ENCODE results near the gene TNFAIP8L3. TPM values are rescaled to one million over a fixed set of nuclear protein-coding genes. Genes with fewer than 3 reads are reported as not detected.
"Not testable (repeated sequence)": the region's sequence is repeated elsewhere in the genome, so short reads cannot be mapped to it uniquely, and the experiment has no call there.

TNFAIP8L3 gene
- polyA plus RNA-seq (ENCODE audit: insufficient read length) = 2.2 TPM
- long read RNA-seq, donor 1 = 0 reads
- long read RNA-seq, donor 2, partial matches to known transcripts = 0 of 1 reads
- long read RNA-seq, donor 2, other reads (novel, unspliced or antisense) = 0 of 1 reads
- long read RNA-seq, donor 3, partial matches to known transcripts = 0 of 1 reads
- long read RNA-seq, donor 3, other reads (novel, unspliced or antisense) = 0 of 1 reads
- long read RNA-seq, donor 4 = 0 reads
- long read RNA-seq, donor 5, partial matches to known transcripts = 0 of 2 reads
- long read RNA-seq, donor 5, other reads (novel, unspliced or antisense) = 0 of 2 reads
- long read RNA-seq, donor 6, partial matches to known transcripts = 0 of 1 reads
- long read RNA-seq, donor 6, other reads (novel, unspliced or antisense) = 0 of 1 reads
- long read RNA-seq, donor 7, partial matches to known transcripts = 0 of 1 reads
- long read RNA-seq, donor 7, other reads (novel, unspliced or antisense) = 0 of 1 reads
- long read RNA-seq, donor 8, partial matches to known transcripts = 0 of 1 reads
- long read RNA-seq, donor 8, other reads (novel, unspliced or antisense) = 0 of 1 reads

DNA sequence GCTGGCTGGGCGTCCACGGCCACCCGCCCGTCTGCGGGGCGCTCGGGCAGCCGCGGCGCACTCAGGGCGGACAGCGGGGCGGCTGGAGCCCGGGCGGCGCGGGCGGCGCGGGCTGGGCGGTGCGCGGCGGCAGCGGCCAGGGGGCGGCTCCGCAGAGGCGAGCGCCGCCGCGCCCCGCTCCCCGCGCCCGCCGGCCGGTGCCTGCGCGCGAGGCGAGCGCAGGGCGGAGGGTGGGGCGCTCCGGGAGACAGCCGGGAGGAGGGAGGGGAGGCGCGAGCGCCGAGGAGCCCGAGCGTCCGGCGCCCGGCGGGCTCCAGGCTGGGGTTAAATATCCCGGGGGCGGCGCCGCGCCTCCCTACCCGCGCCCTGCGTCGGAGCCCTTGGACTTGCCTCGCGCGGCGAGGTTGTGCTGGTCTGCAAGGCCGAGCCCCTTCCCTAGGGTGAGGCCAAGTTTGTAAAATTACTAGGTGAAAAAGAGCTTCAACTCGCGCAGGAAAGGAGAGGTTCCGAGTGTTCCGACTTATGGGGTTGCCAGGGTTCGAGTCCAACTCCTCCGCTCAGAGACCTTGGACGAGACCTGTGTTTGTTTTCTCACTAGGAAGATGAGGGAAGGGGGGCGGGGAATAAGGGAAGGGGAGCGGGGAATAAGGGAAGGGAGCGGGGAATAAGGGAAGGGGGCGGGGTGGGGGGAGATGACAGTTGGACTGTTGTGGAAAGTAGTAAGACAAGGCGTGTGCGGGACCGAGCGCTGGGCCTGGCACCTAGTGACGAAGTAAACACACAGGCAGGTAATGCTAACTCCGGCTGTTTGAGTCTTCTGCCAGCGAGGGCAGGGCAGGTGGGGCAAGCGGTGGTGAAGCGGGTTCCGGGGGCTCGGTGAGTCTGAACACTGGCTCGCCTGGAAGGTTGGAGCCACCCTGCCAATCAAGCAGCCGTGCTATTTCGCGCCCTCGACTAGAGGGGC is at the start of gene TNFAIP8L3:
TNFAIP8L3 (minus strand) TSS at position 301 of the 964 bp plus-strand sequence. CDS start 311 bp downstream, outside the sequence.
- peak; percentile 21 for DNase-seq

DNA sequence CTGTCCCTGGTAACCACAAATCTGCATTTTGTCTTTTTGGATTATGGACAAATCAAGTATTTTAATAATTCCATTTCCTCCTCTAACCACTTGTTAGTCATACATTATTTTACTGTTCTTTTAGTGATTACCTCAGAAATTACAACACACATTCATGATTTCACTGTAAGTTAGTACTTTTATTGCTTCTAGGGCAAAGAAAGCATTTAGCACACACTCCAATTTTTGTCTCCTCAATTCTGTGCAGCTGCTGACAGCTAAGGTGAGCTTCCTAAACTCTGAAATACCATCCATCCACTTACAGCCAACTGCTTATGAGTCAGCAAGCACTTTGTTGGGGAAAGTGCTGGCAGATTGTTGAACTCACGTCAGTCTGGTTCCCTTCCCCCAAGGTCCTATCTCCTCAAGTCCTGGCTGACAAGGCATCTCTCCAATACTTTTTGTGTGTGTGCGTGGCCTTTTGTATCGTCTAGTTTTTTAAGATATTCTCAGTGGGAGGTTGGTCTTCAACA is 49.4 kb upstream of the TNFAIP8L3 start:
- DNase-seq = no peak

DNA sequence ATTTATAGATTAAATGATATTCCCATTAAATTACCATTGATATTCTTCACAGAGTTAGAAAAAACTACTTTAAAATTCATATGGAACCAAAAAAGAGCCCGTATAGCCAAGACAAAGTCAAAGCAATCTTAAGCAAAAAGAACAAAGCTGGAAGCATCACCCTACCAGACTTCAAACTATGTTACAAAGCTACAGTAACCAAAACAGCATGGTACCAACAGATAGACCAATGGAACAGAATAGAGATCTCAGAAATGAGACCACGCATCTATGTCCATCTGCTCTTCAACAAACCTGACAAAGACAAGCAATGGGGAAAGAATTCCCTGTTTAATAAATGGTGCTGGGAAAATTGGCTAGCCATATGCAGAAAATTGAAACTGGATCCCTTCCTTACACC is 45.6 kb upstream of the TNFAIP8L3 start:
- DNase-seq = not testable (repeated sequence)

DNA sequence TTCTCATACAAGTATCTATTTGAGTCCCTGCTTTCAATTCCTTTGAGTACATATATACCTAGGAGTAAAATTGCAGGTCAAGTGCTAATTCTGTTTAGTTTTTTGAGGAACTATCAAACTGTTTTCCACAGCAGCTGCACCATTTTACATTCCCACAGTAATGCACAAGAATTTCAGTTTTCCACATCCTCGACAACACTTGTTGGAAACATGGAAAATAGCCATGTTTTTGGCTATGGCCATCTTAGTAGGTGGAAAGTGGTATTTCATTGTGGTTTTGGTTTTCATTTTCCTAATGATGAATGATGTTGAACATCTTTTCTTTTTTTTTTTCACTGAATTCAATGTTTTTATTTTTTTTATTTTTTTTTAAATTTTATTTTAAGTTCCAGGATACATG is 44.4 kb upstream of the TNFAIP8L3 start:
- DNase-seq = no peak

DNA sequence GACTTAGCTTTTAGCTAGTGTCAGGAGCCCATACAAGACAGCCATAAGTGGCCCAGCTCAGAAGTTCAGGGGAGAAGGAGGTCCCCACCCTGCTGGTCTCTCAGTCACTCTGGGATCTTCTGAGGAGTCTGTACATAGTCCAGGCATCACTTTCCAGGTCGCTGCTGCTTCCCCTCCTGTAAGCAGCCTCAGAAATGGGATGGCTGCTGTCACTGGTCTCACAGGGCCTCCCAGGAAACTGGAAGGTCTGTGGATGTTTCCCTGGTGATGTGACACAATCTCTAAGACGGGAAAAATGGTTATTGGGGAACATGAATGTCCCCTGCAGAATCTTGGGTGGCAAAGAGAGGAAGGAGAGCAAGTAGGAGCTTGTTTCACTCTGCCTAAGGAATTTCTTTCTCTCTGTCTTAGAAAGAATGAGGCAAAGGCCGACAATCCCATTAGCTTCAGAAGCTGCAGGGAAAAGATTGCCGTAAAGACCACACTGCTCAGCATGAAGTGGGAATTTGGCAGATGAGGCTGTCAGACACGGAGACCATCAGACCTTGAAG is 43.2 kb upstream of the TNFAIP8L3 start:
- no peak for DNase-seq

DNA sequence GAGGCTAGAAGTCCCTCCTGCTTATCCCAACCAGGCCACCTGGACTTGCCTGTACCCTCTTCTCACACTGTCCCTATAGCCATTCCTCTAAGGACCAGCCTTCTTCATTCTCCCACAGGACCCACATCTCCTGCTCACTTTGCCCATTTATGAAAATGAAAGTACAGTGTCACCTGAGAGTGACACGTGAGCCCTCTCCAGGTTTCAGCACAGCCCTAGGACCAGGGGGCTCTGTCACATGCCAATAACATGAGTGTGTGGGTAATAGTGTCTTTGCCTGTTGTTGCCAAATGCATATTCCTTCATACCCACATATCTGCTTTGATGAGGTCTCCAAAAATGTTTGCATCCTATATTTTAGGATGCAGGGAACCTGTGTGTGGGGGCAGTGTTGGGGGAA is 42.3 kb upstream of the TNFAIP8L3 start:
- DNase-seq = no peak

DNA sequence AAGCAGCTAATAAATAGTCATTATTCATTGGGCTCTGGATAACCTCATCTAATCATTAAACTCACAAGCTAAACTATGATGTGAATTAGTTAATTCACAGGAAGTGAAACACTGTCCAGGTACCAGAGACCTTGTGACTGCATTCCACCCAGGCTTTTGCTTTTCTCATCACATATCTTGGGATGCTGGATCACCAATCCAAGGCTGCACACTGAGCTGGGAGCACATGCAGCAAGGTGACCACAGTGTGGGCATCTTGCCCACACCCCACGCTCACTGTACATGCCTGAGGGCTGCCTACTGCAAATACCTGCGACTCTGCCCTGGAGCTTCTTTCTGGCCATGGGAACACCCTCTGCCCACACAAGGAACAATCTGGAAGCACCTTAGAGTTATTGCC is 40.6 kb upstream of the TNFAIP8L3 start:
- no peak for DNase-seq

DNA sequence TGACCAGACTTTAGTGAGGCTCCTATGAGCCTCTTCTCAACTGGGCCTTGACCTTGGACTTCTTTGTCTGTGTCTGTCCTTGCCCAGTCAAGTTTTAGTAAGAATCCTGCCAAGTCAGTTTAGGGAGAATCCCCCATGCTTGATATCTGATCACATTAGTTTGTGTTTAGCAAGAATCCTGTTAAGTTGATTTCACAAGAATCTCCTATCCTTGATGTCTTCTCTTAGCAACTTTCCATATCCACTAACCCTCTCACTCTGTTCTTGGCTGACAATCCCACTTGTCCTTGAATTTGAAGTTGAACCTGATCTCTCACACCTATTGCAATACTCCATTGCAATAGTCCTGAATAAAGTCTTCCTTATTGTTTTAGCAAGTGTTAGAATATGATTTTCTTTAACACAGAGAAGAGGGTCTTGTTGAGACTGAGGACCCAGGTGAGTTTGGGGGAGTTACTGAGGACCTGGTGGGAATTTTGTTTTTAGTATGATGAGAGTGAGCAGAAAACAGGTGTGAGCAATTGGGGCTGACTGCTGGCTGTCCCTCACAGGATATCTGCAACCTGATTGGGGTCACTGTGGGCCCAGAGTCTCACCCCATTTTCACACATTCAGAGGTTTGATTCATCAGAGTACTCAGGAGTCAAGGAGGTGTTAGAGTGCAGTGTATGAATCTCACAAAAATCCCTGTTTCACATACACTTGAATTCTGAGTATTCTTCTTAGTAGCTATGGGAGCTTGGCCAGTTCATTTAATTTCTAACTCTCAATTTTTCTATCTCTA is 39.9 kb upstream of the TNFAIP8L3 start:
- DNase-seq = no peak

DNA sequence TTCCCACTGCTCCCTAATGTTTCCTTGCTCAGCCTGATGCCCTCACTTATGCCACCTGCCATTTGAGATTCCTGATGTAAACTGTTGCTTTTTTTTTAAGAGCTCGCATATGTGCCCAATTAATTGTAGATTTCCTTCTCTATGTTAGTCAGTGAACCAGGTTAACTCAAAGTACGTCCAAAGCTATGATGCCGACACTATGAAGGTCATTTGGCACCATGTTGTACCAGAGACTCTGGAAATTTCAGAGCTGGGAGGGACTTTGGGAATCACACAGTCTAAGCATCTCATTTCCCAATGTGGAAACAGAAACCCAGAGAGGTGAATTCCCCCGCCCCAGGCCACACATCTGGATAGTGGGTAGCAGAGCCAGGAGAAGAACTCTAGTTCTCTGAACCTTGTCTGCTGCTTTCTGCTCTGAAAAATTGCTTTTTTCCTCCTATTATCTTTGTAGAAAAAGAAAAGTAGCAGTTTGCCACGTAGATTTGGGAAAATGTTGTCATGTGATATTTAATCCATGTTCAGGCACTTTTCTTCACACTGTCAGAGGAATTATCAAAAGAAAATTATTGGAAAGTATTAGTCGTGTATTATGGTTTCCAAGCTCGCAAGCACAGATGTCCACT is 38.5 kb upstream of the TNFAIP8L3 start:
- no peak for DNase-seq

DNA sequence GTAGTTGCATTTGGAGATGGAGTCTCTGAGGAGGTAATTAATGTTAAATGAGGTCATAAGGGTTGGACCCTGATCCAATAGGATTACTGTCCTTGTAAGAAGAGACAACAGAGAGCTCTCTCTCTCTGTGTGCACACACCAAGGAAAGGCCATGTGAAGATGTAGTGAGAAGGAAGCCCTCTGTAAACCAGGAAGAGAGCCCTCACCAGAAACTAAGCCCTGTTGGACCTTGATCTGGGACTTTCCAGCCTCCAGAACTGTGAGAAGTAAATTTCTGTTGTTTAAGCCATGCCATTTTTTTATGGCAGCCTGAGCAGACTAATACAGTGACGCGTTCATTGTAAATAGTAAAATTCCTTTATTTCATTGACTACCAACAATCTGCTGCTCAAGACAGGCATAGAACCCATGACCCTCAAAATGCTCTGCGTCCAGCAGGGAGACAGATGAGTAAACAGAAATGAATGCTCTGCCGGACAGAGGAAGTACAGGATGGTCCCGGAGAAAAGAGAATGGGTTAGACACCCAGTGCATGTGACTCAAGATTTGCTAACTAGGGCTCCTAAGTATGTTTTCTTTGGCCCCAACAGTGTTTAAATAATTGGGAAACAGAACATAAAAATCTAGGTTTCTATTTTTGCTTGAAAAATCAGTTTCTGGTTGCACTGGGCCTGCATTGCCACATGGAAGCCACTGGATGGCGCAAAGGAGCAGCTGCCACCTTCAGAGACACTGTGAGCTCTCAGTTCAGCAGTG is 37.9 kb upstream of the TNFAIP8L3 start:
- DNase-seq = no peak

DNA sequence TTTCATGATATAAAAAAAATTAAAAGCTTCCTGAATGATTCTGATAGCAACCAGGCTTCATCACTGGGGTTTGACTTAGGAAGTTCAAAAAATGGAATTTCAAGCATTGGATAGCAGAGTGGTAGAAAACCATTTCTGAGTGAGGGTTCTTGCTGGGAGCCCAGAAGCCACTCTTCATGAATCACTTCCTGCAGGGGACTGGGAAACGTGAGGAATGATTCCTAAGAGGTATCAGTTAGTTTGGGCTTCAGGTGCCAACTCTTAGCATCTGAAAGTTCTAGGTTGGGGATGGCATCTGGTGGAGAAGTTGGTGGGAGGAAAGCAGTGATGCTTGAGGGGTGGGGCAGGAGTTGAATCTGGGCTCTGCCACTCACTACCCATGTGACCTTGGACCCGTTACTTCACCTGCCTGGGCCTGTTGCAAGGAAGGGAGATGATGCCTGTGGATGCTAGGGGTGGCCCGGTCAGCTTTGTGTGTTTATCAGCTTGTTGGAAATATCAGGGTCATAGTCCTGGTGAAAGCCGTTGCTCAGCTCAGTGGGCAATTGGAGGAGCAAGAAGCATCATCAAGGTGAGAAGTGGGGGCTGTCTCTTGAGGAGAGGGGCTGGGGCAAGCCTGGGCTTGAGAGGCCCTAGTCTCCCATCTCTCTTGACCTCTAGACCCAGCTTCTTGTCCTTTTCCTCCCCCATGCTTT is 37.0 kb upstream of the TNFAIP8L3 start:
- no peak for DNase-seq

DNA sequence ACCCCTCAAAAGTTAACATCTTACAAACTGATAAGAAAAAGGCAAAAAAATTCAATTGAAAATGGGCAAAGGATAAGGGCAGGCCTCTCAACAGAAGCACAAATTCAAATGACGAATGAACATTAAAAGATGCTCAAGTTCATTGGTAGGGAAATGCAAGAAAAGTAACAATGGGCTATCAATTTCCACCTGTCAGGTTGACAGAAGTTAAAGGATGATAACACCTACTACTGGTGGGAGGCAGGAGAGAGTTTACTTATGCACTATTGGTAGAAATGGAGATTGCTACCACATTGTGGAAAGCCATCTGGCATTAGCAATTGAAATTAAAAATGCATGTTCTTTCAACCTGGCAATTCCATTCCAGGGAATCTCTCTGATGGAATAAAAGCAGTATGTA is 35.6 kb upstream of the TNFAIP8L3 start:
- DNase-seq = no peak

DNA sequence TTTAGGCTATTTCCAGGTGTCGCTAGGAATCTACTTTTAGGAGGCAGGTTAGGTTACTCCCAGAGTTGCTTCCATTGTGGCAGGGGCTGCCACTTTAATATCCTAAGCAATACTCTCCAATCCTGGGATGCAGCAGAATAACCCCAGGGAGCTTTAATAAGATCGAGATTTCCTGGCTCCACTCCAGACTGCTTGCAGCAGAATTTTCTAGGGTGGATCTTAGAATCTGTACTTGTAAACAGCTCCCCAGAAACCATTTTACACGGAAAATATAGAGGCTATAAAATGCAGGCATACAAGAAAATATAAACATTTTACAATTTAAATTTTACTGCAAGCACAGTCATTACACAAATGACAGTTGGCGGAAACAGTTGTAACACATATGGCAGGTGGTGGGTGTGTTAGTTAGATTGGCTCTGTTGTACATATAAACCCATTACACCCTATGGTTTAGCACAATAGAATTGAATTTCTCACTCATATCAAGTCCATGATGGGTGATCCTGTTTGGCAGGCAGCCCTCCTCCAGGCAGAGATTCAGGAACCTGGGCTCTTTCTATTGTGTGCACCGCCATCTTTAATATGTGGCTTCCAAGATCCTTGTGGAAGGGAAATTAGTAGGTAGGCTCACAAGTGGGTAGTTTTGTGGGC is 35.0 kb upstream of the TNFAIP8L3 start:
- DNase-seq = no peak

DNA sequence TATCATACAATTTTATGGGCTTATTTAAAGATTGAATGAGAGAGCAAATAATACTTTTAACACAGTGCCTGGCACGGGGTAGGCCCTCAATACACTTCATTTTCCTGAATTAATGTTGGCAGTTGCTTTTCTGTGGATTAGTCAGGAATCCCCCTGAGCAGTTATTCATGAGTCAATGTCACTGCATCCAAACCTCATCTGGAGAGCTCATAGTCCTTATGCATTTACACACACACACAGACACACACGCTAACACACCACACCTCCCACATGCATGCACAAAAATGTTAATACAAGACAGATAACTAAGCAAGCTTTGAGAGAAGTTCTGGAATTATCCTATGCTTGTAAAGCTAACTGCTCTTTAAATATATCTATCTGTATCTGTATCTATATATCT is 34.0 kb upstream of the TNFAIP8L3 start:
- no peak for DNase-seq

DNA sequence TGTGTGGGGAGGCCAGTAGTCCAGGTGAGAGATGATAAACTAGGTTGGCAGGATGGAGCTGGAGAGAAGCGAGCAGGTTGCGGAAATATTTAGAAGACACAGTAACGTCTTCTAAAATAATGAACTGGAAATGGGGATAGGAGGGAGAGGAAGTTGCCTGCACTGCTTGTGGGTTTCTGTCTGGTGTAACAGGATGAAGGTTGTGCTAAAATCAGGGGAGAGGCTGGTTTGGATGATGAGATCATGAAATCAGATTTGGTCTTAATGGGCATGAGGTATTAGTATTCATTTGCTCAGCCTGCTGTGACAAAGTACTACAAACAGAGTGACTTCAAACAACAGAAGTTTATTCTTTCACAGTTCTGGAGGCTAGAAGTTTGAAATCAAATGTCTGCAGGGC is 32.1 kb upstream of the TNFAIP8L3 start:
- DNase-seq = no peak

DNA sequence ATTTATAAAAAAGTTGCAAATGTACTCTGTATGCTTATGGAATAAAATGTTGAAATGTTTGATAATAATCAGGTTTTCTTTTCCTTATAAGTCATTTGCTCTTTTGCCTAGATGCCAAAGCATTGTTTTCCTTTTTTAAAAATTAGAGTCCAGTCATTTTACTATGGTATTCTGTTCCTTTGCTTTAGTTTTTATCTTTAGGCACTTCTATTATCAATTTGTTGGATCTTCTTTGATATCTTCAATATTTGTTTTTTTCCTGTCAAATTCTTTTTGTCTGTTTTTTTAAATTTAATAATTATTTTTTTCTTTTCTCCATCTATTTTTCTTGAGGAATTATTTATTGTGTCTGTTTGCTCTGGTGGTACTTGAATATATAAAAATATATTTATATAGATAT is 28.3 kb upstream of the TNFAIP8L3 start:
- DNase-seq = not testable (repeated sequence)

DNA sequence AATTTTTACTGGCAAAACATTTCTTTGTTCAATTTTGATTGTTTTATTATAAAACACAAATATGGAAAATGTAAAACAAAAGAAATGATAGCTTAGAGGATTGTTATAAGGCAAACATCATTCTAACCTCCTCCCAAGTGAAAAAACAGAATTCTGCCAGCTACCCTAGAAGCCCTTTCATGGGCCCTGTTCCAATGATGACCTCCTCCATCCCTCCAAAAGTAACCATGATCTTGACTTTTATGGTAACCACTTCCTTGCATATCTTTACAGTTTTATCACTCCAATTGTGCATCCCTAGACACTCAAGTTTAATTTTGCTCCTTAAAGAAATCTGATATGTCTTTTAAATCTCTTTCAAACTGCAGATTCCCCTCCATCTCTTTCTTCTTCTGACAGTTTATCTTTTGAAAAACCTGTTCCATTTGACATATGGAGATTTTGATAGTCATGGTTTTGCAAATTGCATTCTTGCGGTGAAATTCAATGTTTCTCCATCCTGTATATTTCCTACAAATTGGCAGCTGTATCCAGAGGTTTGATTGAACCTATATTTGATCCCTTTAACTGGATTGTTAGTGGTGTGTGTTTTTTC is 27.0 kb upstream of the TNFAIP8L3 start:
- DNase-seq = no peak

DNA sequence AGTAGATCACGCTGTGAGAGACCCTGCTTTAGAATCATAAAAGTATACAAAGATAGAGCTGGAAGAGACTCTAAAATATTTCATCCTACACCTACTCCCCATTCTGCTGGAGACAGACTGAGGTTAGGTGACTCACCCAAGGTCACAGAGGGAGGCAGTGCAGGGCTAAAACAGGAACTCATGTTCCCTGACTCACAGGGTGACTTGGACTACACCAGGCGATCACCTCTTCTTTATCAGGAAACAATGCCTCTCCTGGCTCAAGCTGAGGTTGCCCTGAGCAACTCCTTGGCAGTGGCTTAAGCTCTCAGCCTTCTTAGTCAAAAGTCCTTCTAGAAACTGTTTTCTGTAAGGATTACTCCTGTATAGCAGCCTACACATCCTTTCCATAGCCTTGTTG is 26.4 kb upstream of the TNFAIP8L3 start:
- no peak for DNase-seq
